NCI-H2227 (cell line): ENCODE measurements around the gene SON.

Experiments
- DNase-seq: peaks from one replicate; lab custom pipeline; 2025; ENCODE audit not compliant: unreplicated experiment; lab: John Stamatoyannopoulos, UW

The SON gene

GRCh38 chr21:33541756-33542639 lies 840 bp upstream of the SON start, which contains the start of gene GART:
Gene GART (minus strand): TSS chr21:33542117. CDS start chr21:33539315, 2,802 bp downstream.
- peak; percentile 91 for DNase-seq

- no peak for DNase-seq
Observed at GRCh38 chr21:33543505-33544129, 779 bp downstream of the SON start.

- no peak for DNase-seq
Observed at GRCh38 chr21:33544451-33545195, 1.8 kb downstream of the SON start.

GRCh38 chr21:33546086-33546485 lies 3.2 kb downstream of the SON start:
- DNase-seq, result no peak

DNA sequence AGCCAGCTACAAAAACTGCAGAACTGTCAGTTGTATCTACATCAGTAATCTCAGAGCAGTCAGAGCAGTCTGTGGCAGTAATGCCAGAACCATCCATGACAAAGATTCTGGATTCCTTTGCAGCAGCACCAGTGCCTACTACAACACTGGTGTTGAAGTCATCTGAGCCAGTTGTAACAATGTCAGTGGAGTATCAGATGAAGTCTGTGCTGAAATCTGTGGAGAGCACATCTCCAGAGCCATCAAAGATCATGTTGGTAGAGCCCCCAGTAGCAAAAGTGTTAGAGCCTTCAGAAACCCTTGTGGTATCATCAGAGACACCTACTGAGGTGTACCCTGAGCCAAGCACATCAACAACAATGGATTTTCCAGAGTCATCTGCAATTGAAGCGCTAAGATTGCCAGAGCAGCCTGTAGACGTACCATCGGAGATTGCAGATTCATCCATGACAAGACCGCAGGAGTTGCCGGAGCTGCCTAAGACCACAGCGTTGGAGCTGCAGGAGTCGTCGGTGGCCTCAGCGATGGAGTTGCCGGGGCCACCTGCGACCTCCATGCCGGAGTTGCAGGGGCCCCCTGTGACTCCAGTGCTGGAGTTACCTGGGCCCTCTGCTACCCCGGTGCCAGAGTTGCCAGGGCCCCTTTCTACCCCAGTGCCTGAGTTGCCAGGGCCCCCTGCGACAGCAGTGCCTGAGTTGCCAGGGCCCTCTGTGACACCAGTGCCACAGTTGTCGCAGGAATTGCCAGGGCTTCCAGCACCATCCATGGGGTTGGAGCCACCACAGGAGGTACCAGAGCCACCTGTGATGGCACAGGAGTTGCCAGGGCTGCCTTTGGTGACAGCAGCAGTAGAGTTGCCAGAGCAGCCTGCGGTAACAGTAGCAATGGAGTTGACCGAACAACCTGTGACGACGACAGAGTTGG lies 7.3 kb downstream of the SON start:
- DNase-seq, result no peak

- no peak for DNase-seq
Observed at GRCh38 chr21:33550772-33551660, 8.2 kb downstream of the SON start.

DNA sequence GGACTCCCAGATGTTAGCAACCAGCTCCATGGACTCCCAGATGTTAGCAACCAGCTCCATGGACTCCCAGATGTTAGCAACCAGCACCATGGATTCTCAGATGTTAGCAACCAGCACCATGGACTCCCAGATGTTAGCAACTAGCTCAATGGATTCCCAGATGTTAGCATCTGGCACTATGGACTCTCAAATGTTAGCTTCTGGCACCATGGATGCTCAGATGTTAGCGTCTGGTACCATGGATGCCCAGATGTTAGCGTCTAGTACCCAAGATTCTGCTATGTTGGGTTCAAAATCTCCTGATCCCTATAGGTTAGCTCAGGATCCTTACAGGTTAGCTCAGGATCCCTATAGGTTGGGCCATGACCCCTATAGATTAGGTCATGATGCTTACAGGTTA lies 8.8 kb downstream of the SON start:
- DNase-seq, result no peak

GRCh38 chr21:33552093-33552998 lies 9.5 kb downstream of the SON start:
- no peak for DNase-seq

DNA sequence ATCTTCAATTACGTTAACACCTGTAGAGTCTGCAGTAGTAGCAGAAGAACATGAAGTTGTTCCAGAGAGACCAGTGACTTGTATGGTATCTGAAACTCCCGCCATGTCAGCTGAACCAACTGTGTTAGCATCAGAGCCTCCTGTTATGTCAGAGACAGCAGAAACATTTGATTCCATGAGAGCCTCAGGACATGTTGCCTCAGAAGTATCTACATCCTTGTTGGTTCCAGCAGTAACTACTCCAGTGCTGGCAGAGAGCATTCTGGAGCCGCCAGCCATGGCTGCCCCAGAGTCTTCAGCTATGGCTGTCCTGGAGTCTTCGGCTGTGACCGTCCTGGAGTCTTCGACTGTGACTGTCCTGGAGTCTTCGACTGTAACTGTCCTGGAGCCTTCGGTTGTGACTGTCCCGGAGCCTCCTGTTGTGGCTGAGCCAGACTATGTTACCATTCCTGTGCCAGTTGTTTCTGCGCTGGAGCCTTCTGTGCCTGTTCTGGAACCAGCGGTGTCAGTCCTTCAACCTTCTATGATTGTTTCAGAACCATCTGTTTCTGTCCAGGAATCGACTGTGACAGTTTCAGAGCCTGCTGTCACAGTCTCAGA lies 10.3 kb downstream of the SON start:
- no peak for DNase-seq

DNA sequence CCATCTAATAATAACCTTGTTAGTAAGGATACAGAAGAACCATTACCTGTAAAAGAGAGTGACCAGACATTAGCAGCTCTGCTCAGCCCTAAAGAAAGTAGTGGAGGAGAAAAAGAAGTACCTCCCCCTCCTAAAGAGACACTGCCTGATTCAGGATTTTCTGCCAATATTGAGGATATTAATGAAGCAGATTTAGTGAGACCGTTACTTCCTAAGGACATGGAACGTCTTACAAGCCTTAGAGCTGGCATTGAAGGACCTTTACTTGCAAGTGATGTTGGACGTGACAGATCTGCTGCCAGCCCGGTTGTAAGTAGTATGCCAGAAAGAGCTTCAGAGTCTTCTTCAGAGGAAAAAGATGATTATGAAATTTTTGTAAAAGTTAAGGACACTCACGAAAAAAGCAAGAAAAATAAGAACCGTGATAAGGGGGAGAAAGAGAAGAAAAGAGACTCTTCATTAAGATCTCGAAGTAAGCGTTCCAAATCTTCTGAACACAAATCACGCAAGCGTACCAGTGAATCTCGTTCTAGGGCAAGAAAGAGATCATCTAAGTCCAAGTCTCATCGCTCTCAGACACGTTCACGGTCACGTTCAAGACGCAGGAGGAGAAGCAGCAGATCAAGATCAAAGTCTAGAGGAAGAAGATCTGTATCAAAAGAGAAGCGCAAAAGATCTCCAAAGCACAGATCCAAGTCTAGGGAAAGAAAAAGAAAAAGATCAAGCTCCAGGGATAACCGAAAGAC lies 11.6 kb downstream of the SON start:
- no peak for DNase-seq

DNA sequence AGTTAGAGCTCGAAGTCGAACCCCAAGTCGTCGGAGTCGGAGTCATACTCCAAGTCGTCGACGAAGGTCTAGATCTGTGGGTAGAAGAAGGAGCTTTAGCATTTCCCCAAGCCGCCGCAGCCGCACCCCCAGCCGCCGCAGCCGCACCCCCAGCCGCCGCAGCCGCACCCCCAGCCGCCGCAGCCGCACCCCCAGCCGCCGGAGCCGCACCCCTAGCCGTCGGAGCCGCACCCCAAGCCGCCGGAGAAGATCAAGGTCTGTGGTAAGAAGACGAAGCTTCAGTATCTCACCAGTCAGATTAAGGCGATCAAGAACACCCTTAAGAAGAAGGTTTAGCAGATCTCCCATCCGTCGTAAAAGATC lies 12.1 kb downstream of the SON start:
- no peak for DNase-seq

- DNase-seq, result no peak
Observed at GRCh38 chr21:33557447-33557846, 14.6 kb downstream of the SON start.

DNA sequence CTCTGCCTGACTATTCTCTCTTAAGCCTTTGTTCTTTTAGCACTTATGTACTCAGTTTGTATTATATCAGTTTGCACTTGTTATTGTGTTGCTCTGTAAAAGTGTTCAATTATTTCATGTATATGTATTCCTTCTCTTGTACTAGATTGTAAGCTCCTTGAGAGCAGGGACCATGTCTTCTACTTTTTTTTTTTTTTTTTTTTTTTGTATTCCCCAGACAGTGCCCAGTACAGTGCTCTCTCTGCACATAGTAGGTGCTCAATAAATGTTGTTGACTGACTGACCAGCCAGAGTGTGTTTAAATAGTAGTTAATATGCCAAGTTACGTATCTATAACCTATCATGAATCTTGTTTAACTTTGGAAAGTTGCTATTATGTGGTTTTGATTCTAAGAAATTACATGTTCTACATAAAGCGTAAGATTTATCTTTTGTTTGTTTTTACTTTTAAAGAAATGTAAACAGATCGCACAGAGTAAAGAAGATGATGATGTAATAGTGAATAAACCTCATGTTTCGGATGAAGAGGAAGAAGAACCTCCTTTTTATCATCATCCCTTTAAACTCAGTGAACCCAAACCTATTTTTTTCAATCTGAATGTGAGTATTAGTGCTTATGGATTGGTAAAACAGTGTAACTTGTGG lies 16.1 kb downstream of the SON start:
- DNase-seq, result no peak

DNA sequence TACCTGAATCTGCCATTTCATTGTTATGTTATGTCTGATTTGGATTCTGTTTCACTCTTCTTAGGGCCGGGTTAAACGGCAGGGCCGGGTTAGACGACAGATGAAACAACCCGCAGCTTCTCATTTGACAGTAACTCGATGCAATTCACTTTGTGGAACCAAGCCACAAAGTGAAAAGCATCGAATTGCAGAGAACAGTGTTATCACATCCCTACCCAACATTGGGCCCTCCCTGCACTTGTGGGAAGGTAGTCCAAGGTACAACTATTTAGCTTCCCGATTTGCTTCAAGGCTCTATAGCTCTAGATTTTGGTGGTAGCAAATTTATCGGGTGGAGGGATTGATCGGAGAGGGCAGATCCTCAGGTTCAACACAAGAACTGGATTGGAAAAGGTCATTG lies 17.0 kb downstream of the SON start:
- no peak for DNase-seq

GRCh38 chr21:33560965-33561364 lies 18.1 kb downstream of the SON start:
- no peak for DNase-seq

GRCh38 chr21:33561373-33561772 lies 18.5 kb downstream of the SON start:
- DNase-seq, result no peak

DNA sequence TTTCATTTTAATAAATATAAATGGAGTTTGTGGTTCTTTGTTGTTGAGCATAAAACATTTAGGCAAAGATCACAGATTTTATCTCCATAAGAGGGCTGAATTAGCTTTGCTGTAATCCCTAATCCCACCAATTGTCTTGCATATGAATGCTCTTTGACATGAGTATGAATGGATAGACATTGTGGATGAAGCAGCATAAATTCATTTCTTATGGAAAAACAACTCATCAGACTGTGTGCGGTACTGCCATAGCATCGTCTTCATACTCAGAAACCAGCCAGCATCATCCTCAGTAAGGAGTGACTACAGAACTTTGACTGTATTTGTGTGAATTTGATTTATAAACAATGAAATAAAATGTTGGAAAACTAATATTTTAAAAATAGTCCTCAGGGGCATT lies 19.6 kb downstream of the SON start:
- DNase-seq, result no peak
